GM21737 (cell line): ENCODE results near the gene ITGA8.

ENCODE experiments used
- ATAC-seq: cut with Tn5 transposase; IDR thresholded peaks from one replicate; pipeline ENCODE4 v1.9.1; 2021; ENCODE audit warnings: mild to moderate bottlenecking, moderate library complexity; ENCODE audit not compliant: unreplicated experiment

The ITGA8 gene

GRCh38 chr10:15737656-15738055 lies 17.9 kb upstream of the ITGA8 start:
- no peak for ATAC-seq

GRCh38 chr10:15735763-15736162 lies 16.0 kb upstream of the ITGA8 start:
- no peak for ATAC-seq

- no peak for ATAC-seq
Observed at GRCh38 chr10:15730341-15730740, 10.6 kb upstream of the ITGA8 start.

- ATAC-seq, result no peak
Observed at GRCh38 chr10:15729890-15730289, 10.2 kb upstream of the ITGA8 start.

- ATAC-seq, result no peak
Observed at GRCh38 chr10:15726042-15726441, 6.3 kb upstream of the ITGA8 start.

GRCh38 chr10:15725603-15726002 lies 5.9 kb upstream of the ITGA8 start:
- no peak for ATAC-seq

GRCh38 chr10:15724683-15725082 lies 5.0 kb upstream of the ITGA8 start:
- ATAC-seq, result no peak

- ATAC-seq, result no peak
Observed at GRCh38 chr10:15723803-15724202, 4.1 kb upstream of the ITGA8 start.

GRCh38 chr10:15720635-15721287 lies 1.0 kb upstream of the ITGA8 start:
- no peak for ATAC-seq

GRCh38 chr10:15719049-15719898 lies 448 bp downstream of the ITGA8 start:
- ATAC-seq, result no peak

GRCh38 chr10:15718694-15719048 lies 1.1 kb downstream of the ITGA8 start:
- no peak for ATAC-seq

- ATAC-seq, result no peak
Observed at GRCh38 chr10:15715619-15716227, 4.0 kb downstream of the ITGA8 start.

- ATAC-seq, result no peak
Observed at GRCh38 chr10:15714847-15715246, 4.9 kb downstream of the ITGA8 start.

- no peak for ATAC-seq
Observed at GRCh38 chr10:15712883-15713282, 6.8 kb downstream of the ITGA8 start.

- ATAC-seq, result no peak
Observed at GRCh38 chr10:15710455-15710854, 9.3 kb downstream of the ITGA8 start.

GRCh38 chr10:15705298-15705697 lies 14.4 kb downstream of the ITGA8 start:
- ATAC-seq, result no peak

- ATAC-seq, result no peak
Observed at GRCh38 chr10:15704581-15704968, 15.1 kb downstream of the ITGA8 start.

GRCh38 chr10:15703944-15704580 lies 15.7 kb downstream of the ITGA8 start:
- no peak for ATAC-seq

- no peak for ATAC-seq
Observed at GRCh38 chr10:15703151-15703880, 16.4 kb downstream of the ITGA8 start.

- ATAC-seq, result no peak
Observed at GRCh38 chr10:15700078-15700674, 19.5 kb downstream of the ITGA8 start.

- no peak for ATAC-seq
Observed at GRCh38 chr10:15695852-15696251, 23.9 kb downstream of the ITGA8 start.
